Left lung (tissue), 10 donors: ENCODE results near the gene TSHZ2. TPM values are rescaled to one million over a fixed set of nuclear protein-coding genes. Genes with fewer than 3 reads are reported as not detected.
"Not testable (repeated sequence)": the region's sequence is repeated elsewhere in the genome, so short reads cannot be mapped to it uniquely, and the experiment has no call there.

Experiments
- ATAC-seq: fragments of 200-7000 bp; cut with Tn5 transposase; one replicate; pipeline ENCODE4 v1.9.1; 2020; ENCODE audit warnings: moderate library complexity
- DNase-seq, 4 donors: peaks; one replicate each; pipeline ENCODE4 v3.0.0-alpha.2; 2013 to 2020
- H3K27ac ChIP-seq, 2 donors: fragments of 200-600 bp; sonication (generic) in 1 of 2; one replicate each; pipeline versions ENCODE4 v1.5.0 to v1.8.0; 2020 to 2021
- H3K27me3 ChIP-seq, 2 donors: fragments of 200-600 bp; sonication (generic) in 1 of 2; one replicate each; pipeline versions ENCODE4 v1.5.0 to v1.8.0; 2020 to 2021
- H3K36me3 ChIP-seq, 2 donors: fragments of 200-600 bp; sonication (generic) in 1 of 2; one replicate each; pipeline versions ENCODE4 v1.5.0 to v1.8.0; 2020 to 2021
- H3K4me1 ChIP-seq, 2 donors: fragments of 200-600 bp; one replicate each; pipeline ENCODE4 v1.8.0; 2021
- H3K4me3 ChIP-seq, 2 donors: fragments of 200-600 bp; sonication (generic) in 1 of 2; one replicate each; pipeline versions ENCODE4 v1.5.0 to v1.8.0; 2020 to 2021; ENCODE audit warnings: mild to moderate bottlenecking in 1 of 2
- H3K9me3 ChIP-seq, 2 donors: fragments of 200-600 bp; sonication (generic) in 1 of 2; one replicate each; pipeline versions ENCODE4 v1.5.0 to v1.8.0; 2020 to 2021
- intact Hi-C, 2 donors: fragments of 100-400 bp; cut with DNase I; formaldehyde crosslinking; loops; one replicate each; pipeline versions ENCODE4 v1.11.2 to v1.14.2; 2022
- polyA plus RNA-seq, 6 donors: library from polyadenylated mRNA; unstranded; fragments of 120-200 nt; gene quantifications; one replicate each; pipeline ENCODE4 v1.2.1, GENCODE V29; 2013; ENCODE audit not compliant: insufficient read length in 6 of 6
- total RNA-seq, 2 donors: library from RNA; stranded (reverse); fragmentation: NEBNext Ultra II Directional; extraction: Animal tissue kit (Norgen Biotek cat#: 25700); gene quantifications; one replicate each; pipeline ENCODE4 v1.2.1, GENCODE V29; 2021
- TF ChIP-seq, protein P1 (sequence below), 2 donors: fragments of 200-600 bp; sonication (generic) in 1 of 2; IDR thresholded peaks; one replicate each; pipeline versions ENCODE4 v1.5.0 to v1.8.0; 2021; ENCODE audit warnings: antibody characterized with exemption in 2 of 2
- donor health status: DM: no; HTN: yes; CAD: no.
- donor health status: DM: no; HTN: no; CAD: no.

TSHZ2 gene
- total and polyA plus RNA-seq, 8 donors: 7.6 to 20.7 (median 13.9) TPM

GRCh38 chr20:53517146-53517545, 545.0 kb downstream of the TSHZ2 start:
- H3K4me3 ChIP-seq: no peak overlapping the region
- no peak for DNase-seq
- H3K4me1 ChIP-seq: no peaks in the 10 kb centered on the region
- no peak overlapping the region for H3K27ac ChIP-seq
- ATAC-seq: no peak
- TF ChIP-seq, protein P1, sequence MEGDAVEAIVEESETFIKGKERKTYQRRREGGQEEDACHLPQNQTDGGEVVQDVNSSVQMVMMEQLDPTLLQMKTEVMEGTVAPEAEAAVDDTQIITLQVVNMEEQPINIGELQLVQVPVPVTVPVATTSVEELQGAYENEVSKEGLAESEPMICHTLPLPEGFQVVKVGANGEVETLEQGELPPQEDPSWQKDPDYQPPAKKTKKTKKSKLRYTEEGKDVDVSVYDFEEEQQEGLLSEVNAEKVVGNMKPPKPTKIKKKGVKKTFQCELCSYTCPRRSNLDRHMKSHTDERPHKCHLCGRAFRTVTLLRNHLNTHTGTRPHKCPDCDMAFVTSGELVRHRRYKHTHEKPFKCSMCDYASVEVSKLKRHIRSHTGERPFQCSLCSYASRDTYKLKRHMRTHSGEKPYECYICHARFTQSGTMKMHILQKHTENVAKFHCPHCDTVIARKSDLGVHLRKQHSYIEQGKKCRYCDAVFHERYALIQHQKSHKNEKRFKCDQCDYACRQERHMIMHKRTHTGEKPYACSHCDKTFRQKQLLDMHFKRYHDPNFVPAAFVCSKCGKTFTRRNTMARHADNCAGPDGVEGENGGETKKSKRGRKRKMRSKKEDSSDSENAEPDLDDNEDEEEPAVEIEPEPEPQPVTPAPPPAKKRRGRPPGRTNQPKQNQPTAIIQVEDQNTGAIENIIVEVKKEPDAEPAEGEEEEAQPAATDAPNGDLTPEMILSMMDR (IDR thresholded peaks at IDR 0.05): no peak
- no peaks in the 10 kb centered on the region for H3K27me3 ChIP-seq
- intact Hi-C loops: no loop called here
- H3K36me3 ChIP-seq: no peaks in the 10 kb centered on the region
- no peaks in the 10 kb centered on the region for H3K9me3 ChIP-seq

- ATAC-seq, DNase-seq, H3K9me3 ChIP-seq, H3K27me3 ChIP-seq, H3K4me3 ChIP-seq, H3K36me3 ChIP-seq, intact Hi-C loops, H3K27ac ChIP-seq, H3K4me1 ChIP-seq: not testable (repeated sequence)
Observed at GRCh38 chr20:53521421-53521820, 549.3 kb downstream of the TSHZ2 start.

DNA sequence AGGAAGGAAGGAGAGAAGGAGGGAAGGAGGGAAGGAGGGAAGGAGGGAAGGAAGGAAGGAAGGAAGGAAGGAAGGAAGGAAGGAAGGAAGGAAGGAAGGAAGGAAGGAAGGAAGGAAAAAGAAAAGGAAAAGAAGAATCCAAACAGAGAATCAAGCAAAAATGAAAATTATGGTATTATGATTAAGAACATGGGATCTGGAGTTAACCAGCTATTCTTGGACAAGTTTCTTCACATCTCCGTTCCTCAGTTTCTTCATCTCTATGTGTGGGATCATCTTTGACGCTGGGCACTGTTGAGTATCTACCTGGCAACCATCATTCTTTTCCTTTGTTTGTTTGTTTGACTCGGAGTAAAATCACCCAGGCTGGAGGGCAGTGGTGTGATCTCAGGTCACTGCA, 549.9 kb downstream of the TSHZ2 start:
- TF ChIP-seq, protein P1 (IDR thresholded peaks at IDR 0.05): no peak
- Histone ChIP-seq H3K27ac (no peak overlapping the region), H3K9me3 (no peaks in the 10 kb centered on the region), H3K4me3 (no peak overlapping the region), H3K27me3 (no peaks in the 10 kb centered on the region), H3K4me1 (no peaks in the 10 kb centered on the region), H3K36me3 (no peaks in the 10 kb centered on the region)
- DNase-seq (no peak), ATAC-seq (no peak)
- intact Hi-C loops: no loop called here

DNA sequence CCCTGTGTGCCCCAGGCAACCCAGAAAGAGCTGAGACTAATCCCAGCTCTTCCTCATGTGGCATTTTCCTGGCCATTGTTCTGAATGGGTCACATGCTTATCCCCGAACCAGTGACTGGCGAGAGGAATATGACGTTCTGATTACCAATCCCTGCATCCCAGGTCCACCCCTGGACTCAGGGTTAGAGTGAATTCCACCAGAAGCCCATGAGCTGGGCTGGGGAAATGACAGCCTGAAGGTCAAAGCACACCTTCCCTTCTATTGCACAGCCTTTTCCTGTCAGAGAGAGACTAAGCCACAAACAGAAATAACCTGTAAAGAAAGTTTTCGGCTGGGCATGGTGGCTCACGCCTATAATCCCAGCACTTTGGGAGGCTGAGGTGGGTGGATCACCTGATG, 550.5 kb downstream of the TSHZ2 start:
- ATAC-seq: no peak
- Histone ChIP-seq H3K27ac (no peak overlapping the region), H3K4me3 (no peak overlapping the region), H3K9me3 (no peaks in the 10 kb centered on the region), H3K36me3 (no peaks in the 10 kb centered on the region), H3K27me3 (no peaks in the 10 kb centered on the region), H3K4me1 (no peaks in the 10 kb centered on the region)
- intact Hi-C loops: no loop called here
- TF ChIP-seq, protein P1 (IDR thresholded peaks at IDR 0.05): no peak
- no peak for DNase-seq

- H3K27me3 ChIP-seq, ATAC-seq, H3K36me3 ChIP-seq, H3K4me3 ChIP-seq, DNase-seq, H3K9me3 ChIP-seq, intact Hi-C loops, H3K4me1 ChIP-seq, H3K27ac ChIP-seq: not testable (repeated sequence)
Observed at GRCh38 chr20:53523615-53524014, 551.5 kb downstream of the TSHZ2 start.

GRCh38 chr20:53524589-53525312, 552.6 kb downstream of the TSHZ2 start:
- no peaks in the 10 kb centered on the region for H3K27me3 ChIP-seq
- no peaks in the 10 kb centered on the region for H3K36me3 ChIP-seq
- DNase-seq (no peak), ATAC-seq (no peak)
- no peaks in the 10 kb centered on the region for H3K4me1 ChIP-seq
- no peaks in the 10 kb centered on the region for H3K9me3 ChIP-seq
- intact Hi-C loops: no loop called here
- H3K4me3 ChIP-seq: no peak overlapping the region
- H3K27ac ChIP-seq: no peak overlapping the region
- TF ChIP-seq, protein P1 (IDR thresholded peaks at IDR 0.05): no peak
